Parathyroid adenoma (tissue), 2 donors: ENCODE results near the gene IFFO2.
"Not testable (repeated sequence)": the region's sequence is repeated elsewhere in the genome, so short reads cannot be mapped to it uniquely, and the experiment has no call there.

Experiments
- H2AFZ ChIP-seq: fragments of 300-600 bp; sonication (generic); one replicate; pipeline ENCODE4 v1.7.0; 2017; ENCODE audit warnings: antibody characterized with exemption, mild to moderate bottlenecking
- H3K27ac ChIP-seq: fragments of 300-600 bp; sonication (generic); one replicate; pipeline ENCODE4 v1.7.0; 2017
- H3K27me3 ChIP-seq: fragments of 300-600 bp; sonication (generic); one replicate; pipeline ENCODE4 v1.7.0; 2017; ENCODE audit warnings: low read length; ENCODE audit not compliant: control insufficient read depth, insufficient read depth
- H3K36me3 ChIP-seq: fragments of 300-600 bp; sonication (generic); one replicate; pipeline ENCODE4 v1.7.0; 2017; ENCODE audit warnings: low read length; ENCODE audit not compliant: control insufficient read depth, insufficient read depth
- H3K4me1 ChIP-seq: fragments of 300-600 bp; sonication (generic); one replicate; pipeline ENCODE4 v1.7.0; 2017; ENCODE audit warnings: control low read depth
- H3K4me2 ChIP-seq: fragments of 300-600 bp; sonication (generic); one replicate; pipeline ENCODE4 v1.7.0; 2017; ENCODE audit warnings: low read length
- H3K4me3 ChIP-seq: fragments of 300-600 bp; sonication (generic); one replicate; pipeline ENCODE4 v1.7.0; 2017; ENCODE audit warnings: low read depth, low read length
- H3K79me2 ChIP-seq: fragments of 300-600 bp; sonication (generic); one replicate; pipeline ENCODE4 v1.7.0; 2017; ENCODE audit warnings: control low read depth
- H3K9ac ChIP-seq: fragments of 300-600 bp; sonication (generic); one replicate; pipeline ENCODE4 v1.7.0; 2017; ENCODE audit warnings: mild to moderate bottlenecking
- H3K9me3 ChIP-seq: fragments of 300-600 bp; sonication (generic); one replicate; pipeline ENCODE4 v1.7.0; 2017; ENCODE audit warnings: low read length; ENCODE audit not compliant: control insufficient read depth
- TF ChIP-seq, protein P1 (sequence below): fragments of 300-600 bp; sonication (generic); IDR thresholded peaks from one replicate; pipeline ENCODE4 v1.7.0; 2017; ENCODE audit warnings: antibody characterized with exemption, mild to moderate bottlenecking
- donor health status: primary hyperparathyroidism.

IFFO2 gene

GRCh38 chr1:18872071-18872611 lies 84.3 kb downstream of the IFFO2 start:
- H3K79me2 ChIP-seq: no peaks in the 10 kb centered on the region
- no peak overlapping the region for H3K4me3 ChIP-seq
- H2AFZ ChIP-seq: no peak overlapping the region
- no peaks in the 10 kb centered on the region for H3K36me3 ChIP-seq
- no peak overlapping the region for H3K27ac ChIP-seq
- H3K9me3 ChIP-seq: no peaks in the 10 kb centered on the region
- H3K4me1 ChIP-seq: no peaks in the 10 kb centered on the region
- no peak overlapping the region for H3K9ac ChIP-seq
- H3K27me3 ChIP-seq: no peaks in the 10 kb centered on the region
- TF ChIP-seq, protein P1, sequence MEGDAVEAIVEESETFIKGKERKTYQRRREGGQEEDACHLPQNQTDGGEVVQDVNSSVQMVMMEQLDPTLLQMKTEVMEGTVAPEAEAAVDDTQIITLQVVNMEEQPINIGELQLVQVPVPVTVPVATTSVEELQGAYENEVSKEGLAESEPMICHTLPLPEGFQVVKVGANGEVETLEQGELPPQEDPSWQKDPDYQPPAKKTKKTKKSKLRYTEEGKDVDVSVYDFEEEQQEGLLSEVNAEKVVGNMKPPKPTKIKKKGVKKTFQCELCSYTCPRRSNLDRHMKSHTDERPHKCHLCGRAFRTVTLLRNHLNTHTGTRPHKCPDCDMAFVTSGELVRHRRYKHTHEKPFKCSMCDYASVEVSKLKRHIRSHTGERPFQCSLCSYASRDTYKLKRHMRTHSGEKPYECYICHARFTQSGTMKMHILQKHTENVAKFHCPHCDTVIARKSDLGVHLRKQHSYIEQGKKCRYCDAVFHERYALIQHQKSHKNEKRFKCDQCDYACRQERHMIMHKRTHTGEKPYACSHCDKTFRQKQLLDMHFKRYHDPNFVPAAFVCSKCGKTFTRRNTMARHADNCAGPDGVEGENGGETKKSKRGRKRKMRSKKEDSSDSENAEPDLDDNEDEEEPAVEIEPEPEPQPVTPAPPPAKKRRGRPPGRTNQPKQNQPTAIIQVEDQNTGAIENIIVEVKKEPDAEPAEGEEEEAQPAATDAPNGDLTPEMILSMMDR: no peak
- H3K4me2 ChIP-seq: no peak overlapping the region

DNA sequence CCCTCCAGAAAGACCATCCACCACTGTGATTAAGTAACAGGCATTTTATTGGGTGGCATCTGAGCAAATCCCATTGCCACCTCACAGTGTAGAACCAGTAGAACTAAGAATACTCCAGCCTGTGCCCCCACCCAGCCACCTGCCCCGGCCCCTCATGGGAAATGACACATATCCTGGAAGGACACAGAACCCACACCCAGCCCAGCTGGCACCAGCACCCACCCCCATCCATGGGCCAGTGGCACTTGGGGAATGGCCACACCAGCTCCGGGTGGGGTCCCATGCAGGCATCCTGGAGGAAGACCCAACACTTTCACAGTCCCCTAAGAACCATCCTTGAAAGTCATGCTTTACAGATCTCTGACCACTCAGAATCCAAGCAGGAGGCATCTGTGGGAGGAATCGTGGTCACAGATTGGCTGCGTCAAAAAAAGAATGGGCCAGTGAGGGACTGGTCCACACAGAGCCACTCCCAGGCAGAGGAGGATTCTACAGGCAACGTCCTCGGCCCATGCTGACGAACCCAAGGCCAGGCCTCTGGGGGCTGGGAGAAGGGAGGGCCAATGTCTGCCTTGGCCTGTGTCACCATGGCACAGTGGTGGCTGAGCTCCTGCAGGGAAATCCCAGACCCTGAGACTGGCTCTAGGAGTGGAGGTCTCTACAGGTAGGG lies 84.9 kb downstream of the IFFO2 start:
- no peak overlapping the region for H3K9ac ChIP-seq
- no peaks in the 10 kb centered on the region for H3K79me2 ChIP-seq
- H3K36me3 ChIP-seq: no peaks in the 10 kb centered on the region
- no peak overlapping the region for H3K4me3 ChIP-seq
- no peaks in the 10 kb centered on the region for H3K9me3 ChIP-seq
- no peak overlapping the region for H3K27ac ChIP-seq
- TF ChIP-seq, protein P1: no peak
- no peaks in the 10 kb centered on the region for H3K27me3 ChIP-seq
- no peak overlapping the region for H3K4me2 ChIP-seq
- no peak overlapping the region for H2AFZ ChIP-seq
- no peaks in the 10 kb centered on the region for H3K4me1 ChIP-seq

DNA sequence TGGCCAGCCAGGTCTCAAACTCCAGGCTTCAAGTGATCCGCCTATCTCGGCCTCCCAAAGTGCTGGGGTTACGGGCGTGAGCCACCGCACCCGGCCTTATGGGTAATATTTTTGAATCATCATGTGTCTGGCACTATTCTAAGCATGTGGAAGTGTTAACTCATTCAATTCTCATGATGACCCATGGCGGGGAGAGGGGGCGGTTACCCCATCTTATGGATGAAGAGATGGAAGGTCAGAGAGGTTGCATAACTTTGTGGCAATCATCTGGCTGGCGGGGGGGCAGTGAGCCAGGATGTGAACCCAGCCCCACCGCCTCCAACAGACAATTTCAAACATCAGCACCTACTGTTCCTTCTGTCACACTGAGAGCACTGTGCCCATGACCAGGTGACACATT lies 85.5 kb downstream of the IFFO2 start:
- TF ChIP-seq, protein P1: no peak
- Histone ChIP-seq H3K4me1 (no peaks in the 10 kb centered on the region), H3K4me3 (no peak overlapping the region), H2AFZ (no peak overlapping the region), H3K79me2 (no peaks in the 10 kb centered on the region), H3K9ac (no peak overlapping the region), H3K27me3 (no peaks in the 10 kb centered on the region), H3K9me3 (no peaks in the 10 kb centered on the region), H3K27ac (no peak overlapping the region), H3K4me2 (no peak overlapping the region), H3K36me3 (no peaks in the 10 kb centered on the region)

DNA sequence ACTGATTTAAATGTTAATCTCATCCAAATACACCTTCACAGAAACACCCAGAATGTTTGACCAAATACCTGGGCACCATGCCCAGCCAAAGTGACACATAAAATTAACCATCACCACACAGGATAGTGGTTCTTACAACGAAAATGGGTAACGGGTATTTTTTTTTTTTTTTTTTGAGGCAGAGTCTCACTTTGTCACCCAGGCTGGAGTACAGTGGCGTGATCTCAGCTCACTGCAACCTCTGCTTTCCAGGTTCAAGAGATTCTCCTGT lies 85.9 kb downstream of the IFFO2 start:
- not testable (repeated sequence) for H3K9me3 ChIP-seq, H3K36me3 ChIP-seq, H3K27me3 ChIP-seq, H3K4me1 ChIP-seq, H3K9ac ChIP-seq, H3K4me3 ChIP-seq, H3K27ac ChIP-seq, H3K4me2 ChIP-seq, H2AFZ ChIP-seq, H3K79me2 ChIP-seq

DNA sequence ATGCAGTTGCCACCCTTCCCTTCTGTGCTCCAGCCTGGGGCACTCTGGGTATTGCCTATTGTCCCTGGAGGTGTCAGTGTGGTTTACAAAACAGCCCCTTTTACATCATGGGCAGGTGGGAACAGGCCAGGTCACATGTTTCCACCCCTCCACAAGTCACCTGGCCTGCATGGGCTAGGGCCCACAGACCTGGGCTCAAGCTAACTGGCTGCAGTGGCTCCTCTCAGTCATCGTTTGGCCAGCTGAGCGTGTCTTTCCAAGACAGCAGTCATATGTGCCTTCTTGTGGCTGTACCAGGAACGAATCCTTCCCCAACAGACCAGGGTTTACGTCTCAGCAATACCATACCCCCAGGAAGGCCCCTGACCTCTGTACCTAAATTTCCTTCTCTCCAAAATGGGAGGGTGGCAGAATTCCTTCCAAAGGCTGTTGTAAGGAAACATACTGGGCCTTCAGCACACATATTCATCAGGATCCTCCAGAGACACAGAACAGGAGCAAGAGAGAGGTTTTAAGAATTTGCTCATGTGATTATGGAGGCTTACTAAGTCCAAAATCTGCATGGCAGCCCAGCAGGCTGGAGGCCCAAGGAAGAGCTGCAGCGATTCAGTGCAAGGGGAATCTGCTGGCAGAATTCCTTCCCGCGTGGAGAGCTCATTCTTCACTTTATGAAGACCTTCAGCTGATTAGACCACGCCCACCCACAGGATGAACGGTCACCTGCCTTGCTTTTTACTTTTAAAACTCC lies 86.5 kb downstream of the IFFO2 start:
- no peaks in the 10 kb centered on the region for H3K36me3 ChIP-seq
- no peaks in the 10 kb centered on the region for H3K79me2 ChIP-seq
- H3K4me1 ChIP-seq: no peaks in the 10 kb centered on the region
- no peak overlapping the region for H3K9ac ChIP-seq
- TF ChIP-seq, protein P1: no peak
- no peak overlapping the region for H3K4me3 ChIP-seq
- H2AFZ ChIP-seq: no peak overlapping the region
- no peak overlapping the region for H3K27ac ChIP-seq
- H3K9me3 ChIP-seq: no peaks in the 10 kb centered on the region
- H3K27me3 ChIP-seq: no peaks in the 10 kb centered on the region
- no peak overlapping the region for H3K4me2 ChIP-seq
